Hematopoietic multipotent progenitor cell treated with erythropoietin and hydrocortisone succinate and interleukin-3 and kit ligand, for 6 days (in vitro differentiated cells): ENCODE results near the gene SLC22A13.
"Not testable (repeated sequence)": the region's sequence is repeated elsewhere in the genome, so short reads cannot be mapped to it uniquely, and the experiment has no call there.

Source experiments
- DNase-seq: peaks from one replicate; pipeline ENCODE4 v3.0.0-alpha.2; 2015

SLC22A13 gene

GRCh38 chr3:38307599-38307998 is 42.0 kb downstream of the SLC22A13 start:
- DNase-seq, result no peak

GRCh38 chr3:38308456-38308855 is 42.8 kb downstream of the SLC22A13 start:
- no peak for DNase-seq

DNA sequence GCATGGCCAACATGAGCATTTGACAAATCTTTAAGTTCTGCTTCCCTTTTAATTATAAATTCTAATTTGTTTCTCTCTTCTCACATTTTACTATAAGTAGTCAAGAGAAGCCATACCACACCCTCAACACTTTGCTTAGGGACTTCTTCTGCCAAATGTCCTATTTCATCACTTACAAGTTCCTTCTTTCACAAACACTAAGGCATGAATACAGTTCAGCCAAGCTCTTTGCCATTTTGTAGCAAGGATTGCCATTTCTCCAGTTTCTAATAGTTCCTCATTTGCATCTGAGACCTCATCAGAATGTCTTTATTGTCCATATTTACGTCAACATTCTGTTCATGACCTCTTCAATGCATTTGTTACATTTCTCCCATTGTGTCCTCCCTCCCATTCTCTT is 45.9 kb downstream of the SLC22A13 start:
- peak; percentile 25 for DNase-seq

GRCh38 chr3:38311941-38312340 is 46.3 kb downstream of the SLC22A13 start:
- DNase-seq, result no peak

GRCh38 chr3:38312356-38312755 is 46.7 kb downstream of the SLC22A13 start:
- DNase-seq, result no peak

GRCh38 chr3:38313263-38313662 is 47.7 kb downstream of the SLC22A13 start:
- DNase-seq, result no peak

- DNase-seq, result no peak
These were observed 48.1 kb downstream of the SLC22A13 start for GRCh38 chr3:38313695-38314094.

DNA sequence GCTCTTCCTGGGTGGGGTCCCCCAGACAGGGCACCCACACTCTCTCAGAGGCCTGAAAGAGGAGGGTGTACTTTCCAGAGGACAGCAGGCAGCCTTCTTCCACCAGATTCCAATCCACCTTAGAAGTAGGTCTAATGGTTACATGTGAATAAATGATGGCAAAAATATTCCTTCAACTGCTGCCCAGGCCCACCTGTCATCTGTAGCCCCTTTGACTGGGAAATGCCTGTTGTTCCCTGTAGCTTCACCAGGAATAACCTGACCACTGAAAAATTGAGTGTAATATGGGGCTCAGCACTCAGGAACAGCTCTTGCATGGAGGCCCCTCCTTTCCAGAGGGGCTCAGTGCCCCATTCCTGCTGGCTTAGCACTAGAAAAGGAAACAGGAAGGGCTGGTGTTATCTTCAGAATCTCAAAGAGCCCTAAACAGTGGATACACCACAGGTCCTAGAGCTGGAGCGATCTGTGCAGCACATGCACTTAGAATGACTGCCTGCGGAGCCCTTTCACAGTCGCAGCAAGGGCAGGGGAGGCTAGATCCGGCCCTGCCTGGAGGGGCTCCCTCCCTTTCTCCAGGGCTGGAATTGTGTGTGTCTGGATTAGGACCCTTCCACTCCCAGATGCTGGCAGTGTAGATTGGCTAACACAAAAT is 48.6 kb downstream of the SLC22A13 start:
- DNase-seq, result peak; percentile 11

GRCh38 chr3:38314764-38315487 is 49.3 kb downstream of the SLC22A13 start:
- no peak for DNase-seq

DNA sequence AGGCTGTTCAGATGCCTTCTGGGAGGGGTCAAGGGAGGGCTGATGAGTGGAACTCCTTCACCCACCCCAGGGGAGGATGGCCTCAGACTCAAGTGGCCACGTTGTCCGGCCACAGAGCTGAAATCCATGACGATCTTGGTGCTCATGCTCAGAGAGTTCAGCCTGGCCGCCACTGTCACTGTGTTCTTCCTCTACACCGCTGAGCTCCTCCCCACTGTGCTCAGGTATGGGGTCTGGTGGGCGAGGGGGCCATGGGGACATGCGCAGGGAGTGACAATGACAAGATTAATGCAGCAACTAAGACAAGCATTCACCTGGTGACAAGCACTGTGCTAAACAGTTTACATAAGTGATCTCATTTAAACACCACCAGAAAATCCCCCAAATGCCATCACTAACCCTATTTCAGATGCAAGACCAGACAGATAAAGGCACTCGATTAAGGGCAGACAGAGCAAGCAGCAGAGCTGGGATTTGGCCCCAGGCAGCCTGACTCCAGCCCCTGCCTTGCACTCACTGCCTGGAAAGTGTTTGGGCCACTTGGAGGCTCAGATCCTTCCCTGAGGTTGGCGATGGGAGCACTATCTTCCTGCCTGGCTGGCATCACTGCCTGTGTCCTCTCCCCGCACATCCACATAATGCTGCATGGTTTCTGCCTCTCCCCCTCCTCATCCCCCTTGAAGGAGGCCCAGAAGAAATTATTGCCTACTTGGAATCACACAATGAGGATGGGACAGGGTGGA is 50.0 kb downstream of the SLC22A13 start:
- no peak for DNase-seq

GRCh38 chr3:38316356-38317191 is 51.0 kb downstream of the SLC22A13 start:
- DNase-seq, result no peak

DNA sequence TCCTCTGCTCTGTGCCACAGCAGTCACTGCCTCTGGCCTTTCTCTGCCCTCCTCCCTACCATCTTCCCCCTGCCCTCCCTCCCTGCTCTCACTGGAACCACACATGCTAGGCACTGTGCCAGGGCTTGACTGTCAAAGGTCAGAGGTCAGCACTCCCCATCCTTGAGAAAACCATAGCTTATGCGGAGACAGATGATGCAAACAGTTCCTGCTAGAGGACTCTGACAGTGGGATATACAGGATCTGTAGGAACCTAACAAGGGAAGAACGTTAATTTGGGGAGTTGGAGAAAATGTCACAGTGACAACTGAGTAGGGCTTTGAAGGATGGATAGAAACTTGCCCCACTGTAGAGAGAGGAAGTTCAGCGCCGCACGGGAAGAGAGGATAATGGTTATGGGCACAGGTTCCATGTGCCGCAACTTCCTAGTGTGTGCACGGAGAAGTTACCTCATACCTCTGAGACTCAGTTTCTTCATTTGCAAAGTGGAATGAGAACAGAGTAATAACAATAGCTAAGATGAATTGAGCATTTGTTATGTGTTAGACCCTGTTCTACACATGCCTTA is 51.7 kb downstream of the SLC22A13 start:
- no peak for DNase-seq

GRCh38 chr3:38318766-38319671 is 53.4 kb downstream of the SLC22A13 start:
- DNase-seq, result no peak

DNA sequence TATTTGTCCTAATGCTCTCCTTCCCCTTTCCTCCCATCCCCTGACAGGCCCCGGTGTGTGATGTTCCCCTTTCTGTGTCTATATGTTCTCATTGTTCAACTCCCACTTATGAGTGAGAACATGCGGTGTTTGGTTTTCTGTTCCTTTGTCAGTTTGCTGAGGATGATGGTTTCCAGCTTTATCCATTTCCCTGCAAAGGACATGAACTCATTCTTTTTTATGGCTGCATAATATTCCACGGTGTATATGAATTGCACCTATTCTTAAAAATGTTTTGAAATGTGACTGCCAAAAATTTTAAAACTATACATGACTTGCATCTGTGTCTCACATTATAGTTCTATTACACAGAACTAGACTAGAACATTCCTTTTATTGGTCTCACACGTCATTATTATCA is 55.0 kb downstream of the SLC22A13 start:
- DNase-seq, result not testable (repeated sequence)

GRCh38 chr3:38323060-38323459 is 57.4 kb downstream of the SLC22A13 start:
- DNase-seq, result no peak

DNA sequence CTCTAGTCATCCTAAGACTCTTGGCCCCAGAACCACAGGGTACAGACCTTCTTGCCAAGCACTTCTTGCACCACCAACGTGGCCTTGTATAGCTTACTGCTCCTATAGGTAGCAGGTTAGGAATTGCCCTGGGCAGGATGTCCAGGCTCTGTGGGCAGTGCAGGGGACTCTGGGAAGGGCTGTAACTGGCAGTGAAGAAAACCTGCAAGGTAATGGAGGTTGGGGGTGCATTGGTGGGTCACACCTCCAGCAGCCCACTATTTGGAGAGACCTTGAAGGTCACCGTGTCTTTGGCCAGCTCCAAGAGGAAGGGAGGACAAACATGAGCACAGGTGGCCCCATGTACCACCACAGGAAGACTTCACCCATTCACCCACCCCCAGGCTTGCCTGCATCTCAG is 59.6 kb downstream of the SLC22A13 start:
- DNase-seq, result no peak

- peak; percentile 32 for DNase-seq
These were observed 61.9 kb downstream of the SLC22A13 start for GRCh38 chr3:38327335-38328009.
